ENCODE data around the gene GRHL1. TPM values are rescaled to one million over a fixed set of nuclear protein-coding genes. Genes with fewer than 3 reads are reported as not detected.

Gene GRHL1
- total RNA-seq, 2 experiments from 2014 or later: 1.2 to 2.0 TPM

DNA sequence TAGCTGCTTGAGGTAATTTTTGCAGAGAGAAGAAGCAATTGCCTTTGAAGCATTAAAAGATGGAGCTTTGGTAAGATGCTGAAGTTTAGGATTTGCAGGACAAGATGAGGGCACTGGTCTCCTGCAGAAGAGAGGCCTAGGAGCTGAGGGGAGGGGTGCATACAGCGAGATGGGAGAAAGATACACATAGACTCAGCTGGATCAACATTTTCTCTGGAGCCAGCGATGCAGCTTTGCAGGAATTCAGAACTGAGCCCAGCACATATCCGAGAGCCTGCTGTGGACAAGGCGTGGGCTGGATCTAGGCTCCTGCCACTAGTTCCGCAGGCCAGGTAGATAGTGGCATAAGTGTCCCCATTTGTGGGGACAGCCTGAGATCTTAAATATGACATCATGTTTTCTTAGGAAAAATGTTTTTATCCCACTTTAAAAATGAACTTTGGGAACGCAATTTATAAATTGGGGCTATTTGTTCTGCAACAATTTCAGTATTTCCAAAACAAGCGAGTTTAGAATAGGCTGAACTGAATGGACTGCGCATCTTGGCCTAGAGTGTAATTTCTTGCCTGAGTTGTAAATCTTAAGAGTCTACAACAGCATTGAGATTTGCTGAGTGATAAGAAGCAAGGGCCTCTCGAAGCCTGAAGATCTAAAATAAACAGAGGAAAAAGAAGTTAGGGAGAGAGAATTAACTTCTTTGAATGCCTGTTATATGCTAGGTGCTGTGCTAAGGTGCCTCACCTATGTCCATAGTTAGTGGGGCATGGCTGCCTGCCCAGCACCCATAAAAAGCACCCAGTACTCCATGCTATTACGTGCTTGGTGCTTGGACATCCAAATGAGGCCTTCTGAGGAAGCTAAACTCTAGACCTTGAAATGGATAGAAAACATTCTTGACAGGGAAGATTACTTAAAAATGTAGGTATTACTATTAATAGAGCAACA is 17.3 kb downstream of the GRHL1 start:
- Mint-ChIP-seq H3K4me1 (peaks cover 38% of the 10 kb centered on the region), H3K9me3 (no peaks in the 10 kb centered on the region), H3K4me3 (no peak overlapping the region), H3K27ac (no peak overlapping the region), H3K27me3 (no peaks in the 10 kb centered on the region), H3K36me3 (ENCODE audit: low read depth) (peaks cover 7% of the 10 kb centered on the region)
- CTCF ChIA-PET: interaction anchor here (4.7 kb wide), 1 partner anchor 16 kb away, joined by 28 read pairs; no protein-coding TSS in a partner anchor
- no peak for DNase-seq
- POLR2A ChIA-PET: interaction anchor here (1.3 to 1.4 kb wide), 2 partner anchors 11 to 15 kb away, joined by 3 read pairs; no protein-coding TSS in a partner anchor

DNA sequence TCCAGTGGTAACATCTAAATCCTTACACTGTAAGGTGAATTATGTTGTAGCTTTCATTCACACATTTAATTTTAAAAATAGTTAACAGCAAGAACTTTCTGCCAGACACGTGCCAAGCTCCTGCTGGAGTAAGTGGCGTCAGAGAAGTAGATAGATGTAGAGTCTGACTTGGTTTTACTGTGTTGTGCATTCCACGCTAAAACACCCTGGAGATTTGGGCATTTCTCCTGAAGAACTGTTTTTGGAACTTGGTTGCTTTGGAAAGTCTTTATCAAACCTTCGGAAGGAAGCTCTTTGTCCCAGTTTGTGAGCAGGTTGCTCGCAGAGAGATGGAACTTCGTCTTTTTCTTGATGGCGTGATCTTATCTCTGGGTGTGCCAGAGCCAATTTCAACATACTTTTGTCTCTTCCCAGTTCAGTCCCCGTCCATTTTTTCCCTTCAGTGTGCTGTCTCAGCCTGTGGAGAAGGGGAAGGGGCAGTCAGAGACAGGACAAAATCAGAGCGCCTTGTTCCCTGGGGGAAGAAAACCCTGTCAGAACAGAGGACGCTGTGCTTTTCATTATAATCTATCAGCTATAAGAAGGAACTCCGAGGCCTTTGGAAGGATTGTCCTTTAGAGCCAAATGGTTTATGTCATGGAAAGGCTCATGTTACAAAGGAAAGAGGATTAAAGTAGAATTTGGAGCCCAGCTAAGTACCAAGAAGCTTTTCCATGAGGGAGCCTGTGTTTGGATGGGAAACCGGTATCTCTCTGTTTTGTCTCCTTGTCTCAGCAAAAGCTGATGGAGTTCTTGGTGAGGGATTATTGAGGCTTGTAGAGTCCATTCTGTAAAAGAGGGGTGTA is 18.9 kb downstream of the GRHL1 start:
- CTCF ChIA-PET: interaction anchor here (0.7 to 3.3 kb wide), 3 partner anchors 10 to 15 kb away, joined by 3 to 27 read pairs (median 3); no protein-coding TSS in a partner anchor
- Mint-ChIP-seq H3K4me3 (no peak overlapping the region), H3K27me3 (no peaks in the 10 kb centered on the region), H3K9me3 (no peaks in the 10 kb centered on the region), H3K4me1 (peaks cover 30% of the 10 kb centered on the region), H3K27ac (no peak overlapping the region), H3K36me3 (ENCODE audit: low read depth) (peaks cover under 1% of the 10 kb centered on the region)
- no peak for DNase-seq
- POLR2A ChIA-PET: interaction anchor here (1.3 to 2.0 kb wide), 3 partner anchors 9 to 127 kb away, joined by 3 to 6 read pairs (median 3); partner anchors contain the start of gene TAF1B

GRCh38 chr2:9971105-9971818 is 19.8 kb downstream of the GRHL1 start:
- ChIA-PET CTCF (interaction anchor here (1.1 to 3.3 kb wide), 6 partner anchors 9 to 101 kb away, joined by 3 to 27 read pairs (median 4); no protein-coding TSS in a partner anchor), POLR2A (interaction anchor here (1.1 to 2.0 kb wide), 2 partner anchors 13 to 128 kb away, joined by 3 to 6 read pairs; partner anchors contain the start of gene TAF1B)
- Mint-ChIP-seq H3K9me3 (no peaks in the 10 kb centered on the region), H3K27me3 (no peaks in the 10 kb centered on the region), H3K36me3 (ENCODE audit: low read depth) (no peaks in the 10 kb centered on the region), H3K27ac (no peak overlapping the region), H3K4me1 (peaks cover 30% of the 10 kb centered on the region), H3K4me3 (no peak overlapping the region)
- no peak for DNase-seq

DNA sequence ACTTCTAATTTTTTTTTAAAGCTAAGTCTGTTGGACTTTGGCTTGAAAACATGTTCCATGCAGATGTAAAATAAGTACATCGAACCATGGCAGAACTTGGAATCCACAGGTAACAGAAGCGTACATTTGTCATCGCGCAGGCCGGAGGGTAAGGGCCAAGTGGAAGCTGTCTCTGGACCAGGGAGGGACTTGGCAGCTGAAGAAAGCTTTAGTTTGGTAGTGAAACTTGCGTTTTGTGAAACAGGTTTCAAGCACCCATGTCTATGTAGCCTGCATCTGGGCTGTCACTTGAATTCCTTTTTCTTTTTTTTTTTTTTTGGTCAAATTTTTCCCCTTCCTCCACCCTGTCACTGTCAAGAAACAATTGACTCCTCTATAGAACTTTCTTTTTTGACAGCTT is 20.4 kb downstream of the GRHL1 start:
- CTCF ChIA-PET: interaction anchor here (1.1 to 3.3 kb wide), 5 partner anchors 10 to 100 kb away, joined by 3 to 27 read pairs (median 5); no protein-coding TSS in a partner anchor
- Mint-ChIP-seq H3K27me3 (no peaks in the 10 kb centered on the region), H3K9me3 (no peaks in the 10 kb centered on the region), H3K4me1 (peaks cover 31% of the 10 kb centered on the region), H3K27ac (no peak overlapping the region), H3K4me3 (no peak overlapping the region), H3K36me3 (ENCODE audit: low read depth) (peaks cover 4% of the 10 kb centered on the region)
- no peak for DNase-seq
- POLR2A ChIA-PET: interaction anchor here (1.1 to 2.0 kb wide), 2 partner anchors 13 to 129 kb away, joined by 3 to 6 read pairs; partner anchors contain the start of gene TAF1B

GRCh38 chr2:9972621-9973479 is 21.4 kb downstream of the GRHL1 start:
- Mint-ChIP-seq H3K4me3 (no peak overlapping the region), H3K27me3 (no peaks in the 10 kb centered on the region), H3K27ac (no peak overlapping the region), H3K9me3 (no peaks in the 10 kb centered on the region), H3K36me3 (ENCODE audit: low read depth) (peaks cover 5% of the 10 kb centered on the region), H3K4me1 (peaks cover 23% of the 10 kb centered on the region)
- CTCF ChIA-PET: interaction anchor here (0.6 to 3.3 kb wide), 6 partner anchors 11 to 413 kb away, joined by 3 to 27 read pairs (median 6); no protein-coding TSS in a partner anchor
- no peak for DNase-seq
- POLR2A ChIA-PET: interaction anchor here (2.0 kb wide), 1 partner anchor 129 kb away, joined by 6 read pairs; the partner anchor contains the start of gene TAF1B

- H3K27me3 Mint-ChIP-seq: peaks cover 4% of the 10 kb centered on the region
- peaks cover 24% of the 10 kb centered on the region for H3K4me1 Mint-ChIP-seq
- no peak overlapping the region for H3K4me3 Mint-ChIP-seq
- H3K9me3 Mint-ChIP-seq: peaks cover 3% of the 10 kb centered on the region
- DNase-seq: no peak
- H3K36me3 Mint-ChIP-seq (ENCODE audit: low read depth): peaks cover 9% of the 10 kb centered on the region
- no peak overlapping the region for H3K27ac Mint-ChIP-seq
- ChIA-PET CTCF (interaction anchor here (2.7 kb wide), 1 partner anchor 10 kb away, joined by 17 read pairs; no protein-coding TSS in a partner anchor), POLR2A (no interaction called here)
These were observed 22.2 kb downstream of the GRHL1 start for GRCh38 chr2:9973690-9974089.

DNA sequence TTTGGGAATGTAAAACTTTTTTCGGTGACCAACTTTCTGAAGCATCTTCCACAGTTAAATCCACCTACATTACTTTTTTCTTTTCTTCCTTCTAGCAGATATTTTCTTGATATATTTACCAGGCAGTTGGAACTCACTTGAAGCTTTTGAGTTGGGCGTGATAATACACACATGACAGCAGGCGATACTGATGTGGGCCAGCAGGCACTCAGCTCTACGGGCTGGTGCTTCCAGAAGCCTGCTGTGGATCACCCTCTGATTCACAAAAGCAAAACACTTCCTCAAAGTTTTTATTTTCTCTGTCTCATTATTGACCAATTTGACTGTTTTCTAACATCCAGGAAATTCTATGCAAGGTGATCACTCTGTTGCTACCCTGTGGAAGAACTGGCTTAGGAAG is 22.9 kb downstream of the GRHL1 start:
- POLR2A ChIA-PET: interaction anchor here (1.2 kb wide), 1 partner anchor 131 kb away, joined by 3 read pairs; the partner anchor contains the start of gene TAF1B
- DNase-seq: no peak
- Mint-ChIP-seq H3K4me1 (peaks cover 24% of the 10 kb centered on the region), H3K36me3 (ENCODE audit: low read depth) (peaks cover 9% of the 10 kb centered on the region), H3K27me3 (peaks cover 4% of the 10 kb centered on the region), H3K4me3 (no peak overlapping the region), H3K9me3 (peaks cover 3% of the 10 kb centered on the region), H3K27ac (no peak overlapping the region)
- CTCF ChIA-PET: interaction anchor here (1.1 to 2.7 kb wide), 2 partner anchors 10 to 159 kb away, joined by 3 to 17 read pairs; no protein-coding TSS in a partner anchor

DNA sequence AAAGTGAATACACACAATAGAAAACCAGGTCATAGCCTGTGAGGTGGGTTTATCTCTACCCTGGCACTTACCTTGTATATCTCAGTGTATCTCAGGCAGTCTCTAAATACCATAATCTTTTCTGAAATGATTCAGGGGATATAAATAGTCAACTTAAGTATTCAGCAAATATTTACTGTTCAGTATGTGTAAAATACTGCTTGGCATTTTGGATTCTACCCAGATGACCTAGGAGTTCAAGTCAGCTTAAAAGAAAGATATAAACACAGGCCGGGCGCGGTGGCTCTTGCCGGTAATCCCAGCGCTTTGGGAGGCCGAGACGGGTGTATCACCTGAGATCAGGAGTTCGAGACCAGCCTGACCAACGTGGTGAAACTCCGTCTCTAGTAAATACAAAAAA is 23.8 kb downstream of the GRHL1 start:
- ChIA-PET POLR2A (interaction anchor here (1.2 kb wide), 1 partner anchor 132 kb away, joined by 3 read pairs; the partner anchor contains the start of gene TAF1B), CTCF (interaction anchor here (1.1 to 2.7 kb wide), 2 partner anchors 9 to 160 kb away, joined by 3 to 17 read pairs; no protein-coding TSS in a partner anchor)
- Mint-ChIP-seq H3K4me1 (peaks cover 29% of the 10 kb centered on the region), H3K4me3 (no peak overlapping the region), H3K27me3 (peaks cover 5% of the 10 kb centered on the region), H3K36me3 (ENCODE audit: low read depth) (peaks cover 9% of the 10 kb centered on the region), H3K9me3 (peaks cover 3% of the 10 kb centered on the region), H3K27ac (no peak overlapping the region)
- DNase-seq: no peak

GRCh38 chr2:9975805-9976447 is 24.4 kb downstream of the GRHL1 start:
- no peak overlapping the region for H3K4me3 Mint-ChIP-seq
- H3K4me1 Mint-ChIP-seq: peaks cover 35% of the 10 kb centered on the region
- peaks cover 3% of the 10 kb centered on the region for H3K9me3 Mint-ChIP-seq
- ChIA-PET POLR2A (no interaction called here), CTCF (interaction anchor here (0.7 to 2.7 kb wide), 2 partner anchors 8 kb away, joined by 3 to 17 read pairs; no protein-coding TSS in a partner anchor)
- H3K27me3 Mint-ChIP-seq: peaks cover 10% of the 10 kb centered on the region
- DNase-seq: no peak
- H3K27ac Mint-ChIP-seq: no peak overlapping the region
- peaks cover 9% of the 10 kb centered on the region for H3K36me3 Mint-ChIP-seq (ENCODE audit: low read depth)

DNA sequence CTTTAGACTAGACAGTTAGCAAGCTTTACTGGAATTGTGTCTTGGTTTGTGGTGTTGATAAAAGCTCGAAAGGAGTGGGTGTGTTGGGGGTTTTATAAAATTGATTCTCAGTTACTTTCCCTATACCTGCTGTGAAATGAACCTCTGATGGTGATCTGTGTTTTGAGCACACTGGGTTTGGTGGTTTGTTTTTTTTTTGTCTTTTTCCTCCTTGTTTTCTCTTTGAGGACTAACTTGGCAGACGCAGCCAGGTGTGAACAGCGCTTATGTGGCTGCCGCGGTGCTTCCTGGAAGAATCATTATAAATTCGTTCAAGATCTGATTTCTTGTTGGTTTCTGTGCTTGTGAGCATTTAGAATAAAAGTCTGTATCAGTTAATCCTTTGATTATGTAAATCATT is 28.5 kb downstream of the GRHL1 start:
- ChIA-PET POLR2A (interaction anchor here (0.9 to 1.2 kb wide), 2 partner anchors 10 to 63 kb away, joined by 3 read pairs; partner anchors contain the start of gene KLF11), CTCF (interaction anchor here (0.7 to 1.3 kb wide), 4 partner anchors 69 to 181 kb away, joined by 3 to 6 read pairs (median 4); no protein-coding TSS in a partner anchor)
- H3K4me3 Mint-ChIP-seq: no peak overlapping the region
- peaks cover 37% of the 10 kb centered on the region for H3K4me1 Mint-ChIP-seq
- no peak for DNase-seq
- H3K27ac Mint-ChIP-seq: no peak overlapping the region
- H3K36me3 Mint-ChIP-seq (ENCODE audit: low read depth): peaks cover 9% of the 10 kb centered on the region
- H3K9me3 Mint-ChIP-seq: peaks cover 3% of the 10 kb centered on the region
- peaks cover 16% of the 10 kb centered on the region for H3K27me3 Mint-ChIP-seq

Measured in activated CD4-positive, alpha-beta memory T cell treated with anti-CD3 and anti-CD28 coated beads, Interleukin-2, amount 10 ng/mL, durations not matched to agents 7 days and 5 days (primary cell).